ENCODE measurements around the gene NUPR2.
"Not testable (repeated sequence)": the region's sequence is repeated elsewhere in the genome, so short reads cannot be mapped to it uniquely, and the experiment has no call there.

The NUPR2 gene

GRCh38 chr7:56083150-56083785 is 32.9 kb downstream of the NUPR2 start:
- DNase-seq = no peak

GRCh38 chr7:56081626-56082340 is 34.4 kb downstream of the NUPR2 start:
- DNase-seq = no peak

- not testable (repeated sequence) for DNase-seq
Measured at GRCh38 chr7:56080726-56081435, 35.3 kb downstream of the NUPR2 start.

- peak; percentile 58 for DNase-seq
Measured at GRCh38 chr7:56079450-56080185, 36.6 kb downstream of the NUPR2 start.

- no peak for DNase-seq
Measured at GRCh38 chr7:56078196-56078595, 38.0 kb downstream of the NUPR2 start.

GRCh38 chr7:56077681-56078080 is 38.5 kb downstream of the NUPR2 start:
- DNase-seq = no peak

GRCh38 chr7:56074371-56074791 is 41.8 kb downstream of the NUPR2 start:
- peak; percentile 84 for DNase-seq

- DNase-seq = not testable (repeated sequence)
Measured at GRCh38 chr7:56066376-56066775, 49.8 kb downstream of the NUPR2 start.

Measured in EL (cell line).